Articular chondrocyte of knee joint (primary cell): ENCODE measurements around the gene VIM. TPM values are rescaled to one million over a fixed set of nuclear protein-coding genes. Genes with fewer than 3 reads are reported as not detected.

ENCODE experiments used
- total RNA-seq: library from RNA; depleted of rRNA; stranded (reverse); fragments of >200 nt; gene quantifications from 2 replicates; pipeline ENCODE4 v1.2.3, GENCODE V29; 2012

The VIM gene
- 8,245 and 10,452 TPM in 2 replicates for total RNA-seq

DNA sequence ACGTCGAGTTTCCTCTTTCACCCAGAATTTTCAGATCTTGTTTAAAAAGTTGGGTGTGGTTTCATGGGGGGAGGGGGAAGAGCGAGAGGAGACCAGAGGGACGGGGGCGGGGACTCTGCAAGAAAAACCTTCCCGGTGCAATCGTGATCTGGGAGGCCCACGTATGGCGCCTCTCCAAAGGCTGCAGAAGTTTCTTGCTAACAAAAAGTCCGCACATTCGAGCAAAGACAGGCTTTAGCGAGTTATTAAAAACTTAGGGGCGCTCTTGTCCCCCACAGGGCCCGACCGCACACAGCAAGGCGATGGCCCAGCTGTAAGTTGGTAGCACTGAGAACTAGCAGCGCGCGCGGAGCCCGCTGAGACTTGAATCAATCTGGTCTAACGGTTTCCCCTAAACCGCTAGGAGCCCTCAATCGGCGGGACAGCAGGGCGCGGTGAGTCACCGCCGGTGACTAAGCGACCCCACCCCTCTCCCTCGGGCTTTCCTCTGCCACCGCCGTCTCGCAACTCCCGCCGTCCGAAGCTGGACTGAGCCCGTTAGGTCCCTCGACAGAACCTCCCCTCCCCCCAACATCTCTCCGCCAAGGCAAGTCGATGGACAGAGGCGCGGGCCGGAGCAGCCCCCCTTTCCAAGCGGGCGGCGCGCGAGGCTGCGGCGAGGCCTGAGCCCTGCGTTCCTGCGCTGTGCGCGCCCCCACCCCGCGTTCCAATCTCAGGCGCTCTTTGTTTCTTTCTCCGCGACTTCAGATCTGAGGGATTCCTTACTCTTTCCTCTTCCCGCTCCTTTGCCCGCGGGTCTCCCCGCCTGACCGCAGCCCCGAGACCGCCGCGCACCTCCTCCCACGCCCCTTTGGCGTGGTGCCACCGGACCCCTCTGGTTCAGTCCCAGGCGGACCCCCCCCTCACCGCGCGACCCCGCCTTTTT, at the start of gene VIM:
VIM (plus strand) TSS at position 151 of the 925 bp plus-strand sequence. CDS start 1,182 bp downstream, outside the sequence.

DNA sequence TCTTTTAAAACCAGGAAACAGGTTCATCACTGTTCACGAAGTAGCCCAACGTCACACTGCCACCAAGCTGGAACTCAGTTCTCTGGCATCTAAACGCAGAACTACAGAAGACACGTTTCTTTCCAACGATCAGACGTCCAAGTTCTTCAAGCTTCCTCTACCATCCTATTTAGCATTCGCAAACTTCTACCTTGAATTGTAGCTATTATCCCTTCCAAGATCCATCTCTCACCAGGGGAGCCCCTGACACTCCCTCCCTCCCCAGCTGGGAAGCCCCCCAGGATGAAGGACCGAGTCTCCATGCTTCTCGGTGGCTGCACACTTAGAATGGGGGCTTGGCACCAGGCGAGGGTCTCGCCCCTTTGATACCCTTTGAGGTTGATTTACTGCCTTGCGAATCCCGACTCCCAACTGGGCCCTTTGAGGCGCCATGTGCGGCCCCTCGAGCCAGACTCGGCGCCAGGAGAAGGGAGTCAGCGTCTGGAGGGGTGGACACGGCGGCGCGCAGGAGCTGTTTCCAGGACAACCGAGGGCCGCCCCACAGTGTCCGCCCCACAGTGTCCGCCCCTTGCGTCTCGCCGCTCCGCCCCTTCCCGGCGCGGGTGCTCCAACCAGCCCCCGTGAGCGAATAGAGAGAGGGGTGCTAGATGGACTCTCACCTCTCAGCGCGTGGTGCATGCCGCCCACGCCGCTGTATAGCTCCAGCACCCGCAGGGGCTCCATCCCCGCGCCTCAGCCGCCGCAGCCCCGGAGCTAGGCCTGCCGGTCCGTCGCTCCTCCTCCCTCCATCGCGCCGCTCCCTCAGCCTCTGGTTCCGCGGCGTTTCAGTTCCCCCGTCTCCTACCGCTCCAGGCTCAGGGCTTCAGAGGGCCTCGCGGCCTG, 26.9 kb upstream of the VIM start, which contains the start of gene TRDMT1:
TRDMT1 (minus strand) TSS at position 761 of the 882 bp plus-strand sequence; CDS start at position 723, 38 bp downstream.

Other genes starting within 250 kb of the VIM start
- gene CUBN, start 98.4 kb upstream of the VIM start, total RNA-seq, result 1.4 and 2.2 TPM in 2 replicates
- 8.1 and 9.4 TPM in 2 replicates for gene TRDMT1, start 26.6 kb upstream of the VIM start, total RNA-seq
- gene ST8SIA6, start 226.4 kb downstream of the VIM start, total RNA-seq, result not detected in 2 replicates